ENCODE data around the gene USP11. TPM values are rescaled to one million over a fixed set of nuclear protein-coding genes. Genes with fewer than 3 reads are reported as not detected.

Gene USP11
- total RNA-seq, 1 experiment from 2014 or later: 62.0 TPM

GRCh38 chrX:47199286-47199685 is 33.5 kb upstream of the USP11 start:
- DNase-seq (ENCODE audit: low read depth, low spot score) (no peak), ATAC-seq (no peak)
- Histone ChIP-seq H3K9me2 (ENCODE audit: insufficient read depth) (no peaks in the 10 kb centered on the region), H3K4me2 (ENCODE audit: low read length) (no peak overlapping the region), H3K79me2 (ENCODE audit: insufficient read depth, low read length) (peaks cover 68% of the 10 kb centered on the region), H2AFZ (ENCODE audit: low read depth, low read length, poor library complexity, severe bottlenecking) (no peak overlapping the region), H4K20me1 (ENCODE audit: insufficient read depth) (no peaks in the 10 kb centered on the region), H3K4me3 (replicated peaks in 1 of 2; ENCODE audit: low read depth in 1 of 2, low read length in 2 of 2) (no peak overlapping the region), H3K27ac (ENCODE audit: low read depth, low read length) (no peak overlapping the region), H3K4me1 (ENCODE audit: control insufficient read depth in 1 of 2, insufficient read depth in 2 of 2, low read length in 2 of 2) (peaks cover 2 to 7% of the 10 kb centered on the region in 2 experiments; a peak in 1 of 4 replicates), H3K27me3 (ENCODE audit: insufficient read depth, low read length) (no peaks in the 10 kb centered on the region), H3K36me3 (ENCODE audit: control insufficient read depth in 1 of 2, insufficient read depth in 2 of 2, low read length in 2 of 2) (peaks cover 18 to 44% of the 10 kb centered on the region in 2 experiments; a peak in 3 of 4 replicates), H3K9ac (ENCODE audit: low read length) (no peak overlapping the region), H3K9me3 (ENCODE audit: control insufficient read depth in 1 of 2, insufficient read depth in 1 of 2, low read depth in 1 of 2, low read length in 2 of 2) (no peaks in the 10 kb centered on the region)
- ChIA-PET CTCF (no interaction called here), POLR2A (no interaction called here), RAD21 (ENCODE audit: low non-redundant PET in 1 of 2, low total read pairs in 2 of 2, uncharacterized antibody in 2 of 2, unreplicated experiment in 2 of 2) (no interaction called here)
- intact Hi-C loops (cut with micrococcal nuclease): loop anchor here (10.0 kb wide), 1 partner anchor 556 kb away; no protein-coding TSS in a partner anchor
- TF ChIP-seq RAD21 (IDR thresholded peaks at IDR 0.05; ENCODE audit: low read depth): no peak
- no peak for TF ChIP-seq SRF (IDR thresholded peaks at IDR 0.05; ENCODE audit: low read depth)
- no peak for TF ChIP-seq SP1 (IDR thresholded peaks at IDR 0.05; ENCODE audit: low read depth)
- no peak for TF ChIP-seq EZH2 (IDR thresholded peaks at IDR 0.05)
- no peak for TF ChIP-seq CEBPB (IDR thresholded peaks at IDR 0.05; ENCODE audit: low read depth)
- TF ChIP-seq POLR2AphosphoS5 (IDR thresholded peaks at IDR 0.05; ENCODE audit: low read depth, low read length): no peak
- no peak for TF ChIP-seq TCF7L2 (IDR thresholded peaks at IDR 0.05; ENCODE audit: borderline replicate concordance, extremely low read depth, insufficient read depth, insufficient read length)
- no TSS peak for BruUV-seq (replicated peaks)

GRCh38 chrX:47200385-47201150 is 32.2 kb upstream of the USP11 start:
- Histone ChIP-seq H3K27me3 (ENCODE audit: insufficient read depth, low read length) (no peaks in the 10 kb centered on the region), H4K20me1 (ENCODE audit: insufficient read depth) (no peaks in the 10 kb centered on the region), H3K9me2 (ENCODE audit: insufficient read depth) (no peaks in the 10 kb centered on the region), H3K4me1 (ENCODE audit: control insufficient read depth in 1 of 2, insufficient read depth in 2 of 2, low read length in 2 of 2) (0 out of 4 replicates have a peak, but pooled peaks cover 0 to 2% of the 10 kb centered on the region in 2 experiments), H3K27ac (ENCODE audit: low read depth, low read length) (no peak overlapping the region), H3K9ac (ENCODE audit: low read length) (no peak overlapping the region), H2AFZ (ENCODE audit: low read depth, low read length, poor library complexity, severe bottlenecking) (no peak overlapping the region), H3K9me3 (ENCODE audit: control insufficient read depth in 1 of 2, insufficient read depth in 1 of 2, low read depth in 1 of 2, low read length in 2 of 2) (no peaks in the 10 kb centered on the region), H3K79me2 (ENCODE audit: insufficient read depth, low read length) (peaks cover 55% of the 10 kb centered on the region), H3K4me3 (replicated peaks in 1 of 2; ENCODE audit: low read depth in 1 of 2, low read length in 2 of 2) (no peak overlapping the region), H3K4me2 (ENCODE audit: low read length) (no peak overlapping the region), H3K36me3 (ENCODE audit: control insufficient read depth in 1 of 2, insufficient read depth in 2 of 2, low read length in 2 of 2) (peaks cover 20 to 51% of the 10 kb centered on the region in 2 experiments; a peak in 3 of 4 replicates)
- ChIA-PET RAD21 (ENCODE audit: low non-redundant PET in 1 of 2, low total read pairs in 2 of 2, uncharacterized antibody in 2 of 2, unreplicated experiment in 2 of 2) (no interaction called here), POLR2A (no interaction called here), CTCF (no interaction called here)
- DNase-seq (ENCODE audit: low read depth, low spot score) (no peak), ATAC-seq (peak; percentile 62)
- no TSS peak for BruUV-seq (replicated peaks)
- intact Hi-C loops (cut with micrococcal nuclease): no loop called here
- TF ChIP-seq RAD21 (IDR thresholded peaks at IDR 0.05; ENCODE audit: low read depth) (no peak), EZH2 (IDR thresholded peaks at IDR 0.05) (no peak), CEBPB (IDR thresholded peaks at IDR 0.05; ENCODE audit: low read depth) (no peak), POLR2A (IDR thresholded peaks at IDR 0.05; ENCODE audit: borderline replicate concordance, extremely low read depth, insufficient read depth, insufficient read length) (no peak), FOSL1 (IDR thresholded peaks at IDR 0.05; ENCODE audit: low read depth) (no peak), ZNF274 (IDR thresholded peaks at IDR 0.05; ENCODE audit: low read depth, low read length) (no peak), EGR1 (IDR thresholded peaks at IDR 0.05; ENCODE audit: low read depth) (no peak), ELF1 (IDR thresholded peaks at IDR 0.05; ENCODE audit: borderline replicate concordance, low read depth) (no peak), CBX3 (IDR thresholded peaks at IDR 0.05; ENCODE audit: low read depth) (no peak), ZFX (IDR thresholded peaks at IDR 0.05) (no peak), EZH2phosphoT487 (IDR thresholded peaks at IDR 0.05; ENCODE audit: borderline replicate concordance) (no peak), POLR2AphosphoS5 (IDR thresholded peaks at IDR 0.05; ENCODE audit: low read depth, low read length) (no peak), SIN3A (IDR thresholded peaks at IDR 0.05; ENCODE audit: low read depth) (no peak), CTCF (IDR thresholded peaks at IDR 0.05 in 2 of 3, conservative IDR thresholded peaks at IDR 0.05 in 1 of 3; ENCODE audit: borderline replicate concordance in 1 of 3, insufficient read depth in 1 of 3, low read depth in 2 of 3, low read length in 2 of 3) (no peak), MAX (IDR thresholded peaks at IDR 0.05) (no peak), JUND (IDR thresholded peaks at IDR 0.05) (no peak), SP1 (IDR thresholded peaks at IDR 0.05; ENCODE audit: low read depth) (no peak)
